CD4-positive, alpha-beta T cell treated with Interleukin-1 beta for 1 hour (primary cell): ENCODE data around the gene ST6GAL1.
A peak's percentile ranks its signal among the peaks of the same experiment; 100 is the strongest.
"Not testable (repeated sequence)": the region's sequence is repeated elsewhere in the genome, so short reads cannot be mapped to it uniquely, and the experiment has no call there.

Source experiments
- DNase-seq, 2 donors: peaks; one replicate each; pipeline ENCODE4 v3.0.0-alpha.2; 2020 to 2022

The ST6GAL1 gene

GRCh38 chr3:186973702-186974101, 43.4 kb downstream of the ST6GAL1 start:
- DNase-seq = no peak

- DNase-seq = no peak
Measured at GRCh38 chr3:186974824-186975313, 44.5 kb downstream of the ST6GAL1 start.

- DNase-seq = no peak
Measured at GRCh38 chr3:186975726-186976125, 45.4 kb downstream of the ST6GAL1 start.

- DNase-seq = no peak
Measured at GRCh38 chr3:186976837-186977750, 46.8 kb downstream of the ST6GAL1 start.

GRCh38 chr3:186978712-186979111, 48.4 kb downstream of the ST6GAL1 start:
- no peak for DNase-seq

- no peak for DNase-seq
Measured at GRCh38 chr3:186979852-186980251, 49.5 kb downstream of the ST6GAL1 start.

GRCh38 chr3:186980989-186981388, 50.7 kb downstream of the ST6GAL1 start:
- DNase-seq = no peak

GRCh38 chr3:186983659-186984058, 53.3 kb downstream of the ST6GAL1 start:
- no peak for DNase-seq

GRCh38 chr3:186984064-186984463, 53.7 kb downstream of the ST6GAL1 start:
- no peak for DNase-seq

GRCh38 chr3:186985661-186986364, 55.5 kb downstream of the ST6GAL1 start:
- DNase-seq = peak; percentile 4 to 12

- DNase-seq = no peak
Measured at GRCh38 chr3:186986406-186986805, 56.1 kb downstream of the ST6GAL1 start.

- no peak for DNase-seq
Measured at GRCh38 chr3:186986816-186987215, 56.5 kb downstream of the ST6GAL1 start.

- no peak for DNase-seq
Measured at GRCh38 chr3:186988806-186989205, 58.5 kb downstream of the ST6GAL1 start.

- DNase-seq = no peak
Measured at GRCh38 chr3:186989429-186989828, 59.1 kb downstream of the ST6GAL1 start.

GRCh38 chr3:186990277-186990676, 60.0 kb downstream of the ST6GAL1 start:
- no peak for DNase-seq

GRCh38 chr3:186990878-186991308, 60.6 kb downstream of the ST6GAL1 start:
- no peak for DNase-seq

- no peak for DNase-seq
Measured at GRCh38 chr3:186991470-186991869, 61.1 kb downstream of the ST6GAL1 start.

GRCh38 chr3:186992096-186992495, 61.8 kb downstream of the ST6GAL1 start:
- not testable (repeated sequence) for DNase-seq

GRCh38 chr3:186993210-186993782, 63.0 kb downstream of the ST6GAL1 start:
- DNase-seq = no peak

- no peak for DNase-seq
Measured at GRCh38 chr3:186994000-186994955, 64.0 kb downstream of the ST6GAL1 start.

- DNase-seq = peak in 1 of 2 donors; percentile 35
Measured at GRCh38 chr3:186996356-186996755, 66.0 kb downstream of the ST6GAL1 start.

GRCh38 chr3:186997061-186997460, 66.7 kb downstream of the ST6GAL1 start:
- DNase-seq = no peak
